Suprapubic skin (tissue), 4 donors: ENCODE results near the gene ADGRA1. TPM values are rescaled to one million over a fixed set of nuclear protein-coding genes. Genes with fewer than 3 reads are reported as not detected.
"Not testable (repeated sequence)": the region's sequence is repeated elsewhere in the genome, so short reads cannot be mapped to it uniquely, and the experiment has no call there.

Source experiments
- DNase-seq, 2 donors: peaks; one replicate each; pipeline ENCODE4 v3.0.0-alpha.2; 2019; ENCODE audit warnings: low spot score in 2 of 2
- H3K27ac ChIP-seq: fragments of 200-600 bp; sonication (generic); one replicate; pipeline ENCODE4 v1.5.1; 2019
- H3K27me3 ChIP-seq: fragments of 200-600 bp; sonication (generic); one replicate; pipeline ENCODE4 v1.5.1; 2019
- H3K36me3 ChIP-seq: fragments of 200-600 bp; sonication (generic); one replicate; pipeline ENCODE4 v1.5.1; 2019
- H3K4me1 ChIP-seq: fragments of 200-600 bp; sonication (generic); one replicate; pipeline ENCODE4 v1.5.1; 2019
- H3K4me3 ChIP-seq: fragments of 200-600 bp; sonication (generic); one replicate; pipeline ENCODE4 v1.5.1; 2019; ENCODE audit warnings: mild to moderate bottlenecking
- H3K9me3 ChIP-seq: fragments of 200-600 bp; sonication (generic); one replicate; pipeline ENCODE4 v1.5.1; 2019
- CTCF ChIP-seq, 2 donors: fragments of 200-600 bp in 1 of 2; fragments of 450-650 bp in 1 of 2; sonication (generic) in 1 of 2; IDR thresholded peaks; one replicate each; pipeline ENCODE4 v1.5.1; 2016 to 2019; ENCODE audit warnings: antibody characterized with exemption in 2 of 2, mild to moderate bottlenecking in 1 of 2, moderate library complexity in 1 of 2
- EP300 ChIP-seq: sonication (generic); formaldehyde crosslinking; IDR thresholded peaks from one replicate; pipeline ENCODE4 v1.6.1; 2017; ENCODE audit warnings: antibody characterized with exemption
- POLR2A ChIP-seq, 2 donors: fragments of 450-650 bp; IDR thresholded peaks; one replicate each; pipeline ENCODE4 v1.6.1; 2017; ENCODE audit warnings: antibody characterized with exemption in 2 of 2, mild to moderate bottlenecking in 2 of 2, moderate library complexity in 2 of 2
- POLR2AphosphoS5 ChIP-seq, 3 donors: sonication (generic); formaldehyde crosslinking; IDR thresholded peaks; one replicate each; pipeline ENCODE4 v1.6.1; 2017; ENCODE audit warnings: antibody characterized with exemption in 3 of 3
- WGBS: methylation state at CpG from one replicate; pipeline ENCODE4 v1.1.5; 2018; 5-methylcytosine and 5-hydroxymethylcytosine counted together
- total RNA-seq, 4 donors: library from RNA; depleted of rRNA; stranded (reverse); fragments of >200 nt; gene quantifications; one replicate each; pipeline ENCODE4 v1.1.0, GENCODE V29; 2016

ADGRA1 gene
- total RNA-seq, 4 donors from 2014 or later, result not detected

GRCh38 chr10:133143546-133143945, 55.8 kb downstream of the ADGRA1 start:
- peaks cover 72% of the 10 kb centered on the region for H3K27me3 ChIP-seq
- H3K4me1 ChIP-seq, result peaks cover 2% of the 10 kb centered on the region
- no peak for TF ChIP-seq EP300
- no peak for TF ChIP-seq CTCF (IDR thresholded peaks at IDR 0.05)
- no peak for TF ChIP-seq POLR2AphosphoS5 (IDR thresholded peaks at IDR 0.05)
- TF ChIP-seq POLR2A (IDR thresholded peaks at IDR 0.05), result no peak
- H3K4me3 ChIP-seq, result no peak overlapping the region
- no peaks in the 10 kb centered on the region for H3K9me3 ChIP-seq
- no peak overlapping the region for H3K27ac ChIP-seq
- DNase-seq, result no peak
- WGBS, result 49% methylated on average over 9 of the region's 9 CpGs
- no peaks in the 10 kb centered on the region for H3K36me3 ChIP-seq

- 89% methylated on average over 7 of the region's 7 CpGs for WGBS
- no peak for TF ChIP-seq CTCF (IDR thresholded peaks at IDR 0.05)
- TF ChIP-seq POLR2AphosphoS5 (IDR thresholded peaks at IDR 0.05), result no peak
- TF ChIP-seq EP300, result no peak
- TF ChIP-seq POLR2A (IDR thresholded peaks at IDR 0.05), result no peak
- H3K27me3 ChIP-seq, result peaks cover 73% of the 10 kb centered on the region
- no peak overlapping the region for H3K4me3 ChIP-seq
- H3K27ac ChIP-seq, result no peak overlapping the region
- H3K36me3 ChIP-seq, result no peaks in the 10 kb centered on the region
- H3K9me3 ChIP-seq, result no peaks in the 10 kb centered on the region
- H3K4me1 ChIP-seq, result peaks cover 2% of the 10 kb centered on the region
- peak in 1 of 2 donors; percentile 21 for DNase-seq
These were observed 57.0 kb downstream of the ADGRA1 start for GRCh38 chr10:133144771-133145170.

GRCh38 chr10:133150226-133150625, 62.5 kb downstream of the ADGRA1 start:
- no peaks in the 10 kb centered on the region for H3K4me1 ChIP-seq
- DNase-seq, result no peak
- TF ChIP-seq POLR2A (IDR thresholded peaks at IDR 0.05) (no peak), POLR2AphosphoS5 (IDR thresholded peaks at IDR 0.05) (no peak), CTCF (IDR thresholded peaks at IDR 0.05) (no peak), EP300 (no peak)
- no peaks in the 10 kb centered on the region for H3K9me3 ChIP-seq
- no peaks in the 10 kb centered on the region for H3K36me3 ChIP-seq
- H3K27me3 ChIP-seq, result peaks cover 48% of the 10 kb centered on the region
- 95% methylated on average over 8 of the region's 8 CpGs for WGBS
- H3K27ac ChIP-seq, result no peak overlapping the region
- no peak overlapping the region for H3K4me3 ChIP-seq

- Histone ChIP-seq H3K4me1 (no peaks in the 10 kb centered on the region), H3K27ac (no peak overlapping the region), H3K9me3 (no peaks in the 10 kb centered on the region), H3K27me3 (peaks cover 44% of the 10 kb centered on the region), H3K4me3 (no peak overlapping the region), H3K36me3 (no peaks in the 10 kb centered on the region)
- no peak for DNase-seq
- TF ChIP-seq CTCF (IDR thresholded peaks at IDR 0.05) (no peak), EP300 (no peak), POLR2AphosphoS5 (IDR thresholded peaks at IDR 0.05) (no peak), POLR2A (IDR thresholded peaks at IDR 0.05) (no peak)
- 87% methylated on average over 3 of the region's 12 CpGs for WGBS
These were observed 62.9 kb downstream of the ADGRA1 start for GRCh38 chr10:133150656-133151055.

GRCh38 chr10:133151071-133151470, 63.3 kb downstream of the ADGRA1 start:
- not testable (repeated sequence) for H3K4me3 ChIP-seq, H3K36me3 ChIP-seq, H3K9me3 ChIP-seq, H3K4me1 ChIP-seq, DNase-seq, H3K27ac ChIP-seq
- H3K27me3 ChIP-seq, result peaks cover 41% of the 10 kb centered on the region
- 92% methylated on average over 3 of the region's 3 CpGs for WGBS

- peaks cover 41% of the 10 kb centered on the region for H3K27me3 ChIP-seq
- H3K4me1 ChIP-seq, result no peaks in the 10 kb centered on the region
- H3K9me3 ChIP-seq, result no peaks in the 10 kb centered on the region
- WGBS, result 26% methylated on average over 5 of the region's 9 CpGs
- H3K4me3 ChIP-seq, result no peak overlapping the region
- H3K27ac ChIP-seq, result no peak overlapping the region
- TF ChIP-seq CTCF (IDR thresholded peaks at IDR 0.05), result no peak
- TF ChIP-seq POLR2A (IDR thresholded peaks at IDR 0.05), result no peak
- no peak for TF ChIP-seq EP300
- TF ChIP-seq POLR2AphosphoS5 (IDR thresholded peaks at IDR 0.05), result no peak
- DNase-seq, result no peak
- no peaks in the 10 kb centered on the region for H3K36me3 ChIP-seq
These were observed 63.8 kb downstream of the ADGRA1 start for GRCh38 chr10:133151543-133151972.
